NCI-H2171 treated with DMSO at 0.1 percent for 48 hours (cell line): ENCODE results near the gene UBE2E1.
A peak's percentile ranks its signal among the peaks of the same experiment; 100 is the strongest.
"Not testable (repeated sequence)": the region's sequence is repeated elsewhere in the genome, so short reads cannot be mapped to it uniquely, and the experiment has no call there.

Source experiments
- DNase-seq: peaks from one replicate; lab custom pipeline; 2025; lab: John Stamatoyannopoulos, UW

UBE2E1 gene

DNA sequence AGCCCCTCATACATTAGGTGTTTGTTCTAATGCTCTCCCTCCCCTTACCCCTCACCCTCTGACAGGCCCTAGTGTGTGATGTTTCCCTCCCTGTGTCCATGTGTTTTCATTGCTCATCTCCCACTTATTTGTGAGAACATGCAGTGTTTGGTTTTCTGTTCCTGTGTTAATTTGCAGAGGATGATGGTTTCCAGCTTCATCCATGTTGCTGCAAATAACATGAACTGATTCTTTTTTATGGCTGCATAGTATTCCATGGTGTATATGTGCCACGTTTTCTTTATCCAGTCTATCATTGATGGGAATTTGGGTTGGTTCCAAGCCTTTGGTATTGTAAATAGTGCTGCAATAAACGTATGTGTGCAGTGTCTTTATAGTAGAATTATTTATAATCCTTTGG lies 43.7 kb downstream of the UBE2E1 start:
- DNase-seq = not testable (repeated sequence)

DNA sequence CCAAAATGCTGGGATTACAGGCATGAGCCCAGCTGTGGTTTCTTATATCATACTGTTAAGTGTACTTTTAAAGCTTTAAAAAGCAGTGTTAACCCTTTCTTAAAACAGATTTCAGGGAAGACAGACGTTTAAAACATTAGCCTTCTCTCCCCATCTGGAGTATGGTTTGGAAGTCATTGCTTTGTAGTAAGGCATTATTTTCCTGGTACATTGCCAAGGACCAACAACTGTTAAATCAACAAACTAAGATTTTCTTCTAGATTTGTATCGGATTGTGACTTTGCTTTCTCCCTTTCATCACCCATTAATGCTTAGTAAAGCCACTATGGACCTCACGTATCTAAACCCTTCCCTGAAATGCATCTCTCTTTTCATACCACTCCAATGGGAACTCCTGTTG lies 50.5 kb downstream of the UBE2E1 start:
- DNase-seq = peak; percentile 14

DNA sequence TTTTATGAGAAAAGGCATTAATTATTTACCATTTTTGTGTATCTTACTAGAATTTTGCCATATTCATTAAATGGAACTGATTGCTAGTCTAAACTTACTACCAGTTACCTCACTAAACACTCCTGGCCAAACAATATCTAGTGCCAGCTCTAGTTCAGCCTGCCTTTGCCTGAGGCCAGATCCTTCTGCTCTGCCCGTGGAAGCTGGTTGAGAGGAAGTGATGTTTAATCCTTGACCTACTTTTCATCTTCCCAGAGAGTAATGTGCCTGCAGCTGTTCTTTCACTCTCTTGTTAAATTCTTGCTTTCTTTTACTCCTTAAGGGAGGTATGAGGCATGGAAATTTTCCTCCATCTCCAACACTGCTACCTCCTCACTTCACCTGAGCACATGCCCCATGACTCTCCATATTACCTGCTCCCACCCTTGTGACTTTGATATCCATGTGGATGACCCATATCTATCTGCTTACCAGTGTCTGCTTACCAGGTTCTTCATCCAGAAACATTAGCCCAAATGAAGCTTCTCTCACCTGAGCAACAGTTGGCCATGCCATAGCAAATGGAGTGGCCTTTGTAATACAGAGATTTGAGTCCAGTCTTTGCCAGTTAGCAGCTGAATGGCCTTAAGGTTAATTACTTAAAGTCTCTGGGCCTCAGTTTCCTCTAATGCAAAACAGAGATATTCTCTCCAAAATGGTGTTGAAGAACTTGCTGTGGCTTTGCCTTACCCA lies 53.4 kb downstream of the UBE2E1 start:
- no peak for DNase-seq

DNA sequence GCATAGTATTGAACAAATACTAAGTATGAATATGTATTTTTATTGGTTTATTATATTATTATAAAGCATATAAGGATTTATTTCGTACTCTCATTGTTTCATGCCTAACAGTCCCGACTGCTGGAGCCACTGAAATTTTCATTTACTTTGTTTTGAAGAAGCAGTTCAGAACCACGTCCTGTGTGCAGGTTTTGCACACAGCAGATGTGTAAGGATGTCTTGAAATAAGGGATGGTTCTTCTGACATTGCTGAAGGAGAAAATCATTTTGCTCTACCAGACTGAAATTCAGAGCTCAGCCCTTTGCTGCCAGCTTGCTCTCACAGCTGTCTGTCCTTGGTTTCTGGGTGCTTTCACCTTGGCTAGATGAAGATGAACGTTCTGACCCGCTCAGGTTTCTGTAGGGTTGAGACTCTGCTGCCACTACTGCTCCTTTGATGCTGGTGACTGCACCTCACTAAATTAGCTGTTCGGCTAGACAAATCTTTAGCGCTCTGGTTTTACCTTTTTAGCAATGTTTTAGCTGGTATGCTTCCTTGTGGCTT lies 54.2 kb downstream of the UBE2E1 start:
- DNase-seq = no peak

DNA sequence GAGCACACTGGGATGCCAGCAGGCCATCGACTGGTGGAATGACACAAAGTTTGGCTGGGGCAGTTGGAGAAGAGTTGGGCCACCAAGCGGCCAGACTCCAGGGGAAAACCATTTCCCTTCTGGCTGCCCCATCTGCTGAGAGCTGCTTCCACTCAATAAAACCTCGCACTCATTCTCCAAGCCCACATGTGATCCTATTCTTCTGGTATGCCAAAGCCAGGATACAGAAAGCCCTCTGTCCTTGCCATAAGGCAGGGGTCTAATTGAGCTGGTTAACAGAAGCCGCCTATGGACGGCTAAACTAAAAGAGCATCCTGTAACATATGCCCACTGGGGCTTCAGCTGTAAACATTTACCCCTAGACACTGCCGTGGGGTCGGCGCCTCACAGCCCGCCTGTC lies 55.9 kb downstream of the UBE2E1 start:
- no peak for DNase-seq

DNA sequence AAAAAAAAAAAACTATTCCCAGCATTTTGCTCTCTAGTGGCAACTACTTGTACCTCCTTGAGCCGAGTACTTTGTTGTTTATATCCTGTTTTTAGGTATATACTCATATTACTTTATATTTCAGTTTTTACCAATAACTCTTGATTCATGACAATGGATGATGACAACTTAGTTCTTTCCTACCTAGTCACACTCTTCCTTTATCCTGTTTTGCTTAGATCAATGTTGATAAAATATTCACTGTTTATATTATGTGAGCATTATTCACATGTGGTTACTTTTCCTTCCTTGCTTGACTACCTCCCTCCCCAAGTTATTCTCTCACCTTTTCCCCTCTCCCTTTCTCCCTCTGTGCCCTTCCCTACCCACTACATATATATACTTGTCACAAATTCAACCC lies 57.3 kb downstream of the UBE2E1 start:
- no peak for DNase-seq

DNA sequence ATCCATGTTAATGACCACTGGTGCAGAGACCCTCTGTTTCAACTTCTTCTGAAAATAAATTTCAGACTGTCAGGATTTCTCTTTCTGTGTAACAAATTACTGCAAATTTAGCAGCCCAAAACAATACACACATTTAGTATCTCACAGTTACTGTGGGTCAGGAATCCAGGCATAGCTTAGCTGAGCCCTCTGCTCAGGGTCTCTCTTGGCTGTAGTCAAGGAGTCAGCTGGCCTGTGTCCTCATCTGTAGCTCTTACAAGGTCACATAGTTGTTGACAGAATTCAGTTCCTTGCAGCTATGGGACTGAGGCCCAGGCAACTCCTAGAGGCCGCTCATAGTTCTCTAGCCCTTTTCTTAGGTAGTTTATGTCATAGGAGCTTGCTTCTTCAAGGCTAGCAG lies 59.2 kb downstream of the UBE2E1 start:
- no peak for DNase-seq

DNA sequence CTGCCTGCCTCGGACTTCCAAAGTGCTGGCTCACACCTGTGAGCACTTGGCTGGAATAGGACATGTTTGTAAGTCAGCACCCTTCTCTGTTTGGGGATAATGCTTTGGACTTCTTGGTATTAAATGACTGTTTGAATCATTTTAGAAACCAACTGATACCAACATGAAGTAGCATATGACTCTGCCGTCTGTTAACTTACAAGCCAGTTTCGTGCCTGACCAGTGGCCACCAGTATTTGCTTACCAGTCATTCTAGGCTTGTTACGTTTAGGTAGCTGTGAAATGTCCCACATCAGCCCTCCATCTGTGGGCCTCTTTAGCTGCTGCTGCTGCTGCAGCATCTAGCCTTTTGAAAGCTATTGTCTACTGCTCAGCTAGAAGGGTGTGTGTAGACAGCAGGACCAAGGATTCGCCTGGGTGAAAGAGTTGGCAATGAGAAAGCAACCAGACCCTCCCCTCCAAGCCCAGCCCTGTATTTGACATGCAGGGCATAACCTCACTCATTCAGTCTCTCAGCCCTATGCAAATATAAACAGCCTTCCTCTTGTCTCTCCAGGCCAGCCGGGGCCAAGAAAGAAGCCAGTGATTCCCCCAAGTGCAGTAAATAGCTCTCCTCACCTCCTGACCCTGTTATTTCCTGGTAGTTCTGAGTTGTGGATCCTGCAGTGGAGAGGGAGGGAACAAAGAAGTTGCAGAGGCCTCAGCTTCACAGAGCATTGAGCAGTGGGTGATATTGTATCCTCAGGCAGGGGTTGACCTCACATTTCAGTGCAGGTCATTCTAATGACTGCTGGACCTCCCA lies 60.0 kb downstream of the UBE2E1 start:
- DNase-seq = no peak

DNA sequence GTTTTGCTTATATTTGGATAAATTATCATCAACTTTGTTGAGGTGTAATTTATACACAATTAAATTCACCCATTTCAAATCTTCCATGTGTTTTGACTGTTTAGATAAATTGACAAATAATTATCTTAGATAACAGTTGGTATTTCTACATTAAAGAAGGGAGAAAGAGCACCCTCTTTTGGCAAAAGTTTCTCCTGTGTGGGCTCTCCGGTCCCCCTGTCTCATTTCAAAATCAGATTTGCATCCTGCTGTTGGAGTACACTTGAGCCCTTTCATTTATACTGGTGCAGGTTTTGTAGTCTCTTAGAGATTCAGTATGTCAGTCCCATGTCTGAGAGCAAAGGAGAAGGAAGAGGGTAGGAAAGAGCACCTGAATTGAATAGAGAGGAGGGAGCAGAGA lies 61.6 kb downstream of the UBE2E1 start:
- no peak for DNase-seq

DNA sequence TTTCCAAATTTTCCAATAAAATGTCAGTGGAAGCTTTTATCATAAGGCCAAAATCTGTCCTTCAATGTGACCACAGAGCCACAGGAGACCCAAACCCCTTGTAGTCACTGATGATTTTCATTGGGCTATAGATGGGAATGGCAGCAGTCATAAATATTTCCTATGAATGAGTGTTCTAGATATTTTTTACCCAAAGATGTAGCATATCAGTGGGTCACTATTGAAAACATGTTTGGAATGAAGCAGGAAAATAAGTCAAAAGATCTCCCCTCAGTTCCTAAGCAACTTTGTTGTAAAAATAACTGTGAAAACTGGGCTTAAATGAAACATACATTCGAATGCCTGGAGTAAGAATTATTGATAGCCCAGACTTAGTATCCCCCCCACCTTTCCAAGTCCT lies 62.1 kb downstream of the UBE2E1 start:
- DNase-seq = no peak

DNA sequence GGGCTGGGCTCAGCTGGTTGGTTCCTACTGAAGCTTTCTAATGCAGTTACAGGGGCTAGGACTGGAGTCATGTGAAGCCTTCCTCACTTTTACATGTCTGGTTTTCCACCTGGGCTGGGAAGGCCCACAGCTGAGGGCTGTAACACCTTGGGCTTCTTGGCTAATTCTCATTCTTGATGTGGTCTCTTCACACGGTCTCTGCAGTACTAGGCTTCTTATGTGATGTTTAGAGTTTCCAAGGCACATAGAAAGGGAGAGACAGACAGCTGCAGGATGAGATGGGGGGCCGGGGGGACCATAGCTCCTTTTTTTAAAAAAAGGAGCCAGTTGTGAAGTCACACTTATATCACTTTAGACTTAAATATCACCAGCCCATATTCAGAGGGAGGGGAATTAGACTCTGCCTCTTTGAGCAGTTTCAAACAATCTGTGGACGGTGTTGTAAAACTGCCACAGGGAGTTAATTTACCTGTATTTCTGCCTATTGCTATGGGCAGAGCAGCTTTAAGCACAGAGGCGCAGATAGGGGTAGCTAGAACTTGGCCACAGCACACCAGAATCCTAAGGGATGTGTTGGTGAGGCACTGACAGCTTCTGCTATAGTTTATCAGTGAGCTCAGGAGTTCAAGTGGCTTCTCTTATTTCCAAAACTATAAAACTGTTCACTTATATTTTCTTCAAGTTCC lies 64.4 kb downstream of the UBE2E1 start:
- no peak for DNase-seq

DNA sequence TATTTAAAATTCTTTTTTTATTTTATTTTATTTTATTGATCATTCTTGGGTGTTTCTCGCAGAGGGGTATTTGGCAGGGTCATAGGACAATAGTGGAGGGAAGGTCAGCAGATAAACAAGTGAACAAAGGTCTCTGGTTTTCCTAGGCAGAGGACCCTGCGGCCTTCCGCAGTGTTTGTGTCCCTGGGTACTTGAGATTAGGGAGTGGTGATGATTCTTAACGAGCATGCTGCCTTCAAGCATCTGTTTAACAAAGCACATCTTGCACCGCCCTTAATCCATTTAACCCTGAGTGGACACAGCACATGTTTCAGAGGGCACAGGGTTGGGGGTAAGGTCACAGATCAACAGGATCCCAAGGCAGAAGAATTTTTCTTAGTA lies 64.9 kb downstream of the UBE2E1 start:
- not testable (repeated sequence) for DNase-seq

DNA sequence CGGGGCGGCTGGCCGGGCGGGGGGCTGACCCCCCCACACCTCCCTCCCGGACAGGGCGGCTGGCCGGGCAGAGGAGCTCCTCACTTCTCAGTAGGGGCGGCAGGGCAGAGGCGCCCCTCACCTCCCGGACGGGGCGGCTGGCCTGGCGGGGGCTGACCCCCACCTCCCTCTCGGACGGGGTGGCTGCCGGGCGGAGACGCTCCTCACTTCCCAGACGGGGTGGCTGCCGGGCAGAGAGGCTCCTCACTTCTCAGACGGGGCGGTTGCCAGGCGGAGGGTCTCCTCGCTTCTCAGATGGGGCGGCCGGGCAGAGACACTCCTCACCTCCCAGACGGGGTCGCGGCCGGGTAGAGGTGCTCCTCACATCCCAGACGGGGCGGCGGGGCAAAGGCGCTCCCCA lies 65.6 kb downstream of the UBE2E1 start:
- not testable (repeated sequence) for DNase-seq

DNA sequence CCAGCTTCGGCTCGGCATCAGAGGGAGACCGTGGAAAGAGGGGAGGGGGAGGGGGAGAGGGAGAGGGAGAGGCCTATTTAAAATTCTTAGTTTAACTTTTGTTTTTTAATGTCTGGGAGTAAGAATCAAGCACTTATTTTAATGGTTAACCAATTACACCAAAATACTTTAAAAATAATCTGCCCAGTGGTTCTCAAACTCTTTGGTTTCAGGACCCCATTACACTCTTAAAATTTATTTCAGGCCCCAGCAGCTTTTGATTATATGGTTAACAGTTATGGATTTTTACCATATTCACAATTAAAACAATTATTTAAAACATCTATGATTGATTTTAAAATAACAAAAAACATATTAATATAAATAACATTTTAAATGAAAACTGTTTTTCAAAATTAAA lies 66.6 kb downstream of the UBE2E1 start:
- no peak for DNase-seq

DNA sequence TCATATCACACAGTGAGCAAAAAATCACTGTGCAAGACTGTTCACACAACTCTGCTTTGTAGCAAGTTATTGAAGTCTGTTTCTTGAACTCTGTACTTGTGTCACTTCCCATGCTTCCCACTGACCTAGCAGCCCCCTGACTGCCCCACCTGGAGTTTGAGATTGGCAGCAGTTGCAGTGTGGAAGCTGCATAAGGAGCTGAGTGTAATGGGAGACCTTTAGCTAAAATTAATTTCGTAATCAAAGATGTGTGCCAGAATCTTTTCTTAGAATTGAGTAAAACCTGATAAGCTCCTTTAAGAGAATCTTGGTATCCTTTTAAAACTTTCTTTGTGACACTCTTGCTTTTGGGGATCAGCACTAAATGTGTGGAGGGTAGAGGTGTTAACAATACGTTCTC lies 68.2 kb downstream of the UBE2E1 start:
- DNase-seq = no peak

DNA sequence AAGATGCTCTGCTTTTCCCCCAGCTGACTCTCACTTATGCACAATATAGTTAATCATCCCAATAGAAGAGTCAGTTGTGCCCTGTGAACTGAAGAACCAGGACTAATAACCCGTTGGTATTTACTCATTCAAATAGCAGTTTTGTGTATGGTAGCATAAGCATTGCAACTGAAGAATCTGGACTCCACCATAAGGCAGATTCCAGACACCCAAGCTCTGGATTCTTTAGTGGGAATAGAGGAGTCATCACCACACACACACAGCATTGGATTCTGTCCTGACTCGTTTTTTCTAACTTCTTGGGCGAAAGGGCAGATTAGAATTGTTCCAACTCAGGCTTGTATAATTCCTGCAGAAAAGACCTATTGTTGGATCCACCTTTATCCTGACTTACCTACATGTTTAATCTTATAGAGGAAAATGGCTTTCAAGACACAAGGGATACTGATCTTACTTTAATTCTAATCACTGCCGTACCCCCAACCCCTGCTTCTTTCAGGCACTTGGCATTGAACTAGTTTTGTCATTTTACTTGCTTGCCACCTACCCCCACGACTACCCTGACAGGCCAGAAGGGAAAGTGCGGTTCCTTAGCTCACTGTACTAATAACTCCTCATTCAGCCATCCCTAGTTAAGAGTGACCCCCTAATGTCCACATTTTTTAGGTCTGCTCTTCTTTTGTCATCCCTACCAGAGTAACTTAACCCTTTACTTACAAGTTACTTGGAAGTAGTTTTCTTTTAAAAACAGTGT lies 68.8 kb downstream of the UBE2E1 start:
- no peak for DNase-seq

DNA sequence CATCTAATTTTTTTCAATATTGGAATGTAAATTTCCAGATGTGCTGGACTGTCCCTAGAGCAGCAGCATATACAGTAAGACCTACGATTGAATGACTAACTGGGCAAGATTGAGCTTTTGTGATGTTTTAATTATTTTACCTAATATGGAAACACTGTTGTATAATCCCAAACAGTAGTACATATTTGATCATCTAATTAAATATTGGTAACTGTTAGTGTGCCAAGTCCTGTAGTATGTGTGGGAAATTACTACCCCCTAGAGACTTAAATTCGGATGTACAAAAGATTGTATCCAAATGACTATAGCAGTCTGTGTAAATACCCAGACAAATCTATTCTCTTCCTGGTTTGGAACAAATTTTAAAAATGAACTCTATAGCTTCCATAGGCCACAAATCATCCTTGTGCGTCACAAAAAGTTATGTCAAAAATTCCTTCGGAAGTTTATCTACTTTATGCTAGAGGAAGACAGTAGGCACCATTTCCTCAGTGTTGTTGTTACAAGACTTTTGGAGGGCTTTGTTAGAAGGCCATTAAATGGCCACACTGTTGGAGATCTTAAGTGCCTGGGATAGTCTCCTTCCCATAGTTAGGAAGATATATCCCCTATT lies 69.5 kb downstream of the UBE2E1 start:
- DNase-seq = no peak

DNA sequence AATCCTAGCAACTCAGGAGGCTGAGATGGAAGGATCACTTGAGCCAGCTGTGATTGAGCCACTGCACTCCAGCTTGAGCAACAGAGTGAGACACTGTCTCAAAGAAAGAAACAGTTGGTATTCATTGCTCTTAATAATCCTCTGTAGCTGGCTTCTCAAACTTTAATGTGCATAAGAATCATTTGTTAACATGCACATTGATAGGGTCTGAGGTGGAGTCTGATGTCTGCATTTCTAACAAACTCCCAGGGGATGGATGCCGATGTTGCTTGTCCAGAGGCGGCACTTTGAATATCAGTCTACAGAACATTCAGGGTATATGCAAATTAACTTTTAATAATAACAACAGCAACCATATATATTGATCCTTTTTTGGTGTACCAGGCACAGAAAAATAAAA lies 71.2 kb downstream of the UBE2E1 start:
- DNase-seq = no peak

DNA sequence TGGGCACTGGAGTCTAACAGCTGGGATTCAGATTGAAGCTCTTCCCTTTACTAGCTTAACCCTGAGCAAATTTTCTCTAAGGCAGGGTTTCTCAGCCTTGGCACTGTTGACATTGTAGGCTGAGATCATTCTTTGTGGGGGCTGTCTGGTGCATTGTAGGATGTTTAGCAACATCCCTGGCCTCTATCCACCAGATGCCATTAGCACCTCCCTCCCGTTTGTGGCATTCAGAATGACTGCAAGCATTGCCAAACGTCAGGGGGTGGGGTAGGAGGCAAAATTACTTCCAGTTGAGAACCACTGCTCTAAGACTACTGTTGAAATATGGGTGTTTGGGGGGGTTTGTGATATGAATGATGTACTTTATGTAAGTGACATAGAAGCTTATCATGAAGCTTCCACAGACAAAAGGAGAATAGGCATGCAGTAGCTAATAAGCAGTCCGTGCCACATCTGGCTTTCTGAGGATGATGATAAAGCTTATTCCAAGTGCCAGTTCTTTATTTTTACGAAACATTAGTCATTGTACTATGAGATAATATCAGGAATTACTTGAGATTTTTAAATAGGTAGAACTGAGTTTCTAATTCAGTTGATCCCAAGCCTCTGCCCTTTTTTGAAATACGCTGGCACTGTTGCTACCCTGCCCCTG lies 71.7 kb downstream of the UBE2E1 start:
- no peak for DNase-seq

DNA sequence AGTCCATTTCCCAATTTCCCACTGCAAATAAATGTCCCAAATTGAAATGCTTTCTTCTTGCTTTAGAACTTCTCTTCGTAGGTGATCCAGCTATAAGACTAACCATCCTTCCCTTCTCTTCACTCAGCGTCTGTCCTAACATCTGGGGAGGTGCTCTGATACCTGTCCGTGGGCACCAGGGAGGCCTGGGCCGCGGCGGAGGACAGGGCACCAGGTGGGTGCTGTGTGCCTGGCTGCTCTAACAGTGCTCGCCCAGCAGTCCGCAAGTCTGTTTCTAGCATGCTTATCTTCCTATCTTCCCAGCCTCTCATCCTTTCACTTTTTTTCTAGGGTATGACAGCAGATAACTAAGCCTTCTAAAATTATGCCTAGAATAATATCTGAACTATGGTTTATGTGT lies 73.7 kb downstream of the UBE2E1 start:
- DNase-seq = no peak

DNA sequence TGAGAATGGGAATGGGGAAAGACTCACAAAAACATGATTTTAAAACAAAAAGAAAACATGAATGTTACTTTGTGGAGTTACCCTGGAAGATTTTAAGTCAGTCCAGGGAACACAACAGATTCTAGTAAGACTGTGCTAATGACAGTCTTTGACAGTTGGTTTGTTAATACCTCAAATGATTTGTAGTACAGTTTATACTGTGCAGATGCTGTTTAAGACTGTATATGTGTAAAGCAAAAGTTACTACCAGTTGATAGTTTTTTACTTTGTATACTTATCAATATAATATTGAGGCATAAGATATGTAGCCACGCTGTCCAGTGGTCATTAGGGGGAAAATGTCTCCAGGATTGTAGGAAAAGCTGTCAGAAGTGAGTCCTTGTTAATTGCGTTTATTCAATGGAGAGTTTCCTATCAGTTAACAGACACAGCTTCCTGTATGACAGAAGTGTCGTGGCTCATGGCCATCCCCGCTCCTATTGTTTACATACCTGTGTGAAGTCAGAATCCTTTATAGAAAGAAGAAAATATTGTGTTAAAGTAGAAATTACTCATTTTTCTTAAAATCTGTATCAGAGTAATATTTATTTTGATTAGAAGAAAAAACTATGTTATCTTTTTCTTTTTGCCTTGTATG lies 75.1 kb downstream of the UBE2E1 start:
- no peak for DNase-seq
